ENCODE data around the gene ALOX5.

GRCh38 chr10:45403151-45403550 lies 29.1 kb downstream of the ALOX5 start:
- TF ChIP-seq, protein P1, sequence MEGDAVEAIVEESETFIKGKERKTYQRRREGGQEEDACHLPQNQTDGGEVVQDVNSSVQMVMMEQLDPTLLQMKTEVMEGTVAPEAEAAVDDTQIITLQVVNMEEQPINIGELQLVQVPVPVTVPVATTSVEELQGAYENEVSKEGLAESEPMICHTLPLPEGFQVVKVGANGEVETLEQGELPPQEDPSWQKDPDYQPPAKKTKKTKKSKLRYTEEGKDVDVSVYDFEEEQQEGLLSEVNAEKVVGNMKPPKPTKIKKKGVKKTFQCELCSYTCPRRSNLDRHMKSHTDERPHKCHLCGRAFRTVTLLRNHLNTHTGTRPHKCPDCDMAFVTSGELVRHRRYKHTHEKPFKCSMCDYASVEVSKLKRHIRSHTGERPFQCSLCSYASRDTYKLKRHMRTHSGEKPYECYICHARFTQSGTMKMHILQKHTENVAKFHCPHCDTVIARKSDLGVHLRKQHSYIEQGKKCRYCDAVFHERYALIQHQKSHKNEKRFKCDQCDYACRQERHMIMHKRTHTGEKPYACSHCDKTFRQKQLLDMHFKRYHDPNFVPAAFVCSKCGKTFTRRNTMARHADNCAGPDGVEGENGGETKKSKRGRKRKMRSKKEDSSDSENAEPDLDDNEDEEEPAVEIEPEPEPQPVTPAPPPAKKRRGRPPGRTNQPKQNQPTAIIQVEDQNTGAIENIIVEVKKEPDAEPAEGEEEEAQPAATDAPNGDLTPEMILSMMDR (IDR thresholded peaks at IDR 0.05; ENCODE audit: low read length), result no peak
- TF ChIP-seq EZH2phosphoT487 (IDR thresholded peaks at IDR 0.05; ENCODE audit: low read length), result no peak
- no peak for TF ChIP-seq EZH2 (optimal IDR thresholded peaks at IDR 0.05; ENCODE audit: low read depth, low read length)
